GM21717 (cell line): ENCODE measurements around the gene NIM1K.
"Not testable (repeated sequence)": the region's sequence is repeated elsewhere in the genome, so short reads cannot be mapped to it uniquely, and the experiment has no call there.

ENCODE experiments used
- ATAC-seq: cut with Tn5 transposase; IDR thresholded peaks from one replicate; pipeline ENCODE4 v1.9.1; 2021; ENCODE audit warnings: mild to moderate bottlenecking, moderate library complexity; ENCODE audit not compliant: unreplicated experiment

NIM1K gene

GRCh38 chr5:43191740-43192557 is at the start of gene NIM1K:
Gene NIM1K (plus strand): TSS chr5:43192225. CDS start chr5:43245776, 53,551 bp downstream.
- peak; percentile 79 for ATAC-seq

- ATAC-seq = no peak
Measured at GRCh38 chr5:43145071-43145470, 47.0 kb upstream of the NIM1K start.

GRCh38 chr5:43146958-43147357 is 45.1 kb upstream of the NIM1K start:
- no peak for ATAC-seq

- no peak for ATAC-seq
Measured at GRCh38 chr5:43148417-43148816, 43.6 kb upstream of the NIM1K start.

- ATAC-seq = no peak
Measured at GRCh38 chr5:43149231-43149630, 42.8 kb upstream of the NIM1K start.

- no peak for ATAC-seq
Measured at GRCh38 chr5:43150075-43150474, 42.0 kb upstream of the NIM1K start.

- no peak for ATAC-seq
Measured at GRCh38 chr5:43150748-43151147, 41.3 kb upstream of the NIM1K start.

GRCh38 chr5:43152946-43153345 is 39.1 kb upstream of the NIM1K start:
- no peak for ATAC-seq

- no peak for ATAC-seq
Measured at GRCh38 chr5:43154469-43154868, 37.6 kb upstream of the NIM1K start.

- ATAC-seq = no peak
Measured at GRCh38 chr5:43155394-43156096, 36.5 kb upstream of the NIM1K start.

- ATAC-seq = peak; percentile 60
Measured at GRCh38 chr5:43156388-43156787, 35.6 kb upstream of the NIM1K start.

GRCh38 chr5:43157068-43157467 is 35.0 kb upstream of the NIM1K start:
- ATAC-seq = no peak

- no peak for ATAC-seq
Measured at GRCh38 chr5:43161244-43161643, 30.8 kb upstream of the NIM1K start.

- not testable (repeated sequence) for ATAC-seq
Measured at GRCh38 chr5:43164801-43165200, 27.2 kb upstream of the NIM1K start.

GRCh38 chr5:43165323-43165722 is 26.7 kb upstream of the NIM1K start:
- ATAC-seq = no peak

- ATAC-seq = no peak
Measured at GRCh38 chr5:43168175-43168574, 23.9 kb upstream of the NIM1K start.

GRCh38 chr5:43171451-43171850 is 20.6 kb upstream of the NIM1K start:
- no peak for ATAC-seq

- no peak for ATAC-seq
Measured at GRCh38 chr5:43171926-43172325, 20.1 kb upstream of the NIM1K start.

- no peak for ATAC-seq
Measured at GRCh38 chr5:43172779-43173178, 19.2 kb upstream of the NIM1K start.

- no peak for ATAC-seq
Measured at GRCh38 chr5:43174586-43174985, 17.4 kb upstream of the NIM1K start.

- ATAC-seq = no peak
Measured at GRCh38 chr5:43179836-43180235, 12.2 kb upstream of the NIM1K start.

- no peak for ATAC-seq
Measured at GRCh38 chr5:43182421-43182820, 9.6 kb upstream of the NIM1K start.
